NCI-H1436 (cell line): ENCODE measurements around the gene ZFAND2B.

Experiments
- DNase-seq: peaks from one replicate; lab custom pipeline; 2025; lab: John Stamatoyannopoulos, UW

The ZFAND2B gene

GRCh38 chr2:219206328-219207133 is at the start of gene ZFAND2B:
Gene ZFAND2B (plus strand): TSS chr2:219206782. CDS start chr2:219206988, 206 bp downstream.
- DNase-seq: peak; percentile 91

GRCh38 chr2:219157396-219157795 is 49.2 kb upstream of the ZFAND2B start:
- DNase-seq: no peak

- DNase-seq: no peak
Measured at GRCh38 chr2:219158025-219158424, 48.6 kb upstream of the ZFAND2B start.

- DNase-seq: no peak
Measured at GRCh38 chr2:219158586-219158985, 48.0 kb upstream of the ZFAND2B start.

GRCh38 chr2:219159771-219160185 is 46.8 kb upstream of the ZFAND2B start:
- DNase-seq: no peak

GRCh38 chr2:219160186-219161017 is 46.2 kb upstream of the ZFAND2B start, which contains the start of gene NHEJ1:
Gene NHEJ1 (minus strand): TSS chr2:219160815. CDS start chr2:219158362, 2,453 bp downstream.
- DNase-seq: peak; percentile 88

- no peak for DNase-seq
Measured at GRCh38 chr2:219161097-219161496, 45.5 kb upstream of the ZFAND2B start.

GRCh38 chr2:219163156-219163555 is 43.4 kb upstream of the ZFAND2B start:
- no peak for DNase-seq

- no peak for DNase-seq
Measured at GRCh38 chr2:219165058-219165911, 41.3 kb upstream of the ZFAND2B start.

GRCh38 chr2:219167997-219168396 is 38.6 kb upstream of the ZFAND2B start:
- DNase-seq: no peak

- DNase-seq: no peak
Measured at GRCh38 chr2:219168526-219168925, 38.1 kb upstream of the ZFAND2B start.

- DNase-seq: no peak
Measured at GRCh38 chr2:219168932-219169331, 37.6 kb upstream of the ZFAND2B start.

GRCh38 chr2:219169930-219170654 is 36.5 kb upstream of the ZFAND2B start, which contains the start of gene SLC23A3:
Gene SLC23A3 (minus strand): TSS chr2:219170029. CDS start chr2:219169984, 45 bp downstream.
- no peak for DNase-seq

- DNase-seq: peak; percentile 22
Measured at GRCh38 chr2:219171231-219171651, 35.3 kb upstream of the ZFAND2B start.

GRCh38 chr2:219172231-219173154 is 34.1 kb upstream of the ZFAND2B start:
- DNase-seq: no peak

- DNase-seq: no peak
Measured at GRCh38 chr2:219173176-219173575, 33.4 kb upstream of the ZFAND2B start.

GRCh38 chr2:219174146-219174545 is 32.4 kb upstream of the ZFAND2B start:
- DNase-seq: no peak

- no peak for DNase-seq
Measured at GRCh38 chr2:219174801-219175200, 31.8 kb upstream of the ZFAND2B start.

GRCh38 chr2:219175486-219175885 is 31.1 kb upstream of the ZFAND2B start:
- no peak for DNase-seq
